HepG2 (cell line): ENCODE data around the gene TMEM59. TPM values are rescaled to one million over a fixed set of nuclear protein-coding genes. Genes with fewer than 3 reads are reported as not detected.

Experiments used
- ATAC-seq: fragments of 200-7000 bp; cut with Tn5 transposase; 3 replicates; pipeline ENCODE4 v1.9.1; 2020; ENCODE audit warnings: mild to moderate bottlenecking, moderate library complexity
- BruUV-seq: library from RNA; stranded (reverse); fragments of 400-500 nt; replicated peaks from 2 replicates; lab custom pipeline; 2021; lab: Mats Ljungman, UMichigan
- CTCF ChIA-PET: fragments of 300-600 bp; formaldehyde crosslinking; extraction: SDS; loops from one replicate; lab custom pipeline; 2021; ENCODE audit warnings: low total read pairs, inconsistent platforms, low intra/inter-chr PET ratio; lab: Yijun Ruan, JAX
- POLR2A ChIA-PET: fragments of 350-600 bp; sonication (Branson Sonifier 250); formaldehyde crosslinking; loops from one replicate; lab custom pipeline; 2020; ENCODE audit warnings: antibody characterized with exemption, inconsistent platforms; lab: Yijun Ruan, JAX
- DNase-seq: peaks from one replicate; pipeline ENCODE4 v3.0.0-alpha.2; 2015; ENCODE audit warnings: low spot score
- FAIRE-seq: peaks from 3 replicates; lab custom pipeline; 2011; peaks lifted over from hg19 to GRCh38; lab: Jason Lieb, UNC
- H2AFZ ChIP-seq: one replicate; pipeline ENCODE4 v1.6.1; 2011; ENCODE audit warnings: low read length, inconsistent platforms
- H3K27ac ChIP-seq: fragments of 300-600 bp; 3 replicates; pipeline ENCODE4 v1.8.0; 2011; ENCODE audit warnings: mixed run types, mild to moderate bottlenecking, mixed read lengths, low read length, inconsistent platforms; ENCODE audit not compliant: insufficient read depth; ENCODE audit errors: extremely low read length
- H3K27me3 ChIP-seq, 2 experiments: fragments of 200-600 bp in 1 of 2; 2 replicates in 1 of 2; 3 replicates in 1 of 2; pipeline versions ENCODE4 v1.6.0 to v1.8.0; 2011; ENCODE audit warnings: low read length in 2 of 2, mild to moderate bottlenecking in 2 of 2, moderate library complexity in 2 of 2, inconsistent platforms in 1 of 2; ENCODE audit not compliant: insufficient read depth in 2 of 2, control insufficient read depth in 1 of 2
- H3K36me3 ChIP-seq, 2 experiments: fragments of 200-600 bp in 1 of 2; replicated peaks in 1 of 2; 2 replicates in 1 of 2; 3 replicates in 1 of 2; pipeline versions ENCODE4 v1.5.1 to v1.8.0; 2011; ENCODE audit warnings: low read length in 2 of 2, inconsistent platforms in 1 of 2; ENCODE audit not compliant: insufficient read depth in 2 of 2, control insufficient read depth in 1 of 2
- H3K4me1 ChIP-seq: 2 replicates; pipeline ENCODE4 v1.5.1; 2012; ENCODE audit warnings: low read length, inconsistent platforms; ENCODE audit not compliant: insufficient read depth
- H3K4me2 ChIP-seq: 2 replicates; pipeline ENCODE4 v1.6.0; 2011; ENCODE audit warnings: low read depth, low read length, inconsistent platforms
- H3K4me3 ChIP-seq, 3 experiments: fragments of 200-600 bp in 1 of 3; sonication (generic), shearing (Covaris generic) in 1 of 3; replicated peaks in 1 of 3; 2 replicates each; pipeline ENCODE4 v1.5.1; 2011 to 2016; ENCODE audit warnings: low read length in 3 of 3, inconsistent platforms in 2 of 3, low read depth in 2 of 3, mild to moderate bottlenecking in 2 of 3, control low read depth in 1 of 3, mixed read lengths in 1 of 3; ENCODE audit not compliant: insufficient read depth in 1 of 3
- H3K79me2 ChIP-seq: one replicate; pipeline ENCODE4 v1.6.1; 2011; ENCODE audit warnings: low read length, inconsistent platforms; ENCODE audit not compliant: insufficient read depth
- H3K9ac ChIP-seq: 2 replicates; pipeline ENCODE4 v1.6.0; 2011; ENCODE audit warnings: mild to moderate bottlenecking, low read depth, low read length, inconsistent platforms; ENCODE audit not compliant: insufficient read depth
- H3K9me3 ChIP-seq: 2 replicates; pipeline ENCODE4 v1.5.1; 2012; ENCODE audit warnings: mild to moderate bottlenecking, low read length
- H4K20me1 ChIP-seq: 2 replicates; pipeline ENCODE4 v1.6.0; 2011; ENCODE audit warnings: inconsistent platforms, mild to moderate bottlenecking, low read length, moderate library complexity; ENCODE audit not compliant: insufficient read depth
- RAD21 ChIP-seq: fragments of 450-650 bp; formaldehyde crosslinking; IDR thresholded peaks from 2 replicates; pipeline ENCODE4 v1.5.0; 2020; ENCODE audit warnings: mild to moderate bottlenecking
- TMF1 ChIP-seq: sonication (generic); formaldehyde crosslinking; IDR thresholded peaks from 2 replicates; pipeline ENCODE4 v1.8.1; 2022; ENCODE audit warnings: low read depth, missing genetic modification reagents
- ZNF382 ChIP-seq: sonication (generic); formaldehyde crosslinking; IDR thresholded peaks from 2 replicates; pipeline ENCODE4 v1.5.0; 2020; ENCODE audit warnings: missing genetic modification reagents, mild to moderate bottlenecking, borderline replicate concordance
- ZNF550 ChIP-seq: sonication (generic); formaldehyde crosslinking; IDR thresholded peaks from 2 replicates; pipeline ENCODE4 v1.4.0; 2020; ENCODE audit warnings: mild to moderate bottlenecking, missing genetic modification reagents, borderline replicate concordance
- ZNF788 ChIP-seq: sonication (generic); formaldehyde crosslinking; IDR thresholded peaks from 2 replicates; pipeline ENCODE4 v1.5.0; 2020; ENCODE audit warnings: mild to moderate bottlenecking, missing genetic modification reagents, borderline replicate concordance
- ZSCAN29 ChIP-seq: sonication (generic); formaldehyde crosslinking; conservative IDR thresholded peaks from 2 replicates; pipeline ENCODE4 v1.4.0; 2020; ENCODE audit warnings: mild to moderate bottlenecking, missing genetic modification reagents
- WGBS: methylation state at CpG from one replicate; pipeline ENCODE4 v1.1.6; 2017; ENCODE audit warnings: low lambda C conversion rate; 5-methylcytosine and 5-hydroxymethylcytosine counted together
- in situ Hi-C: cut with HindIII; loops from 2 replicates; pipeline ENCODE4 v1.10.0; 2017; ENCODE audit warnings: low pct_unique_long_range_greater_than_20kb; ENCODE audit not compliant: extremely low pct_ligation_motif_present
- intact Hi-C: fragments of 100-400 bp; cut with micrococcal nuclease; formaldehyde crosslinking; loops from one replicate; pipeline ENCODE4 v1.10.0; 2022; ENCODE audit not compliant: unreplicated experiment
- polyA plus RNA-seq, 8 experiments: library from polyadenylated mRNA; depleted of rRNA in 3 of 8; stranded (reverse) in 7 of 8; unstranded in 1 of 8; fragments of >200 nt; fragmentation: Illumina TruSeq in 4 of 8; extraction: Trizol in 4 of 8; gene quantifications; 2 replicates each; pipeline versions ENCODE4 v1.2.1 to v1.2.3, GENCODE V29; 2011 to 2016; ENCODE audit warnings: low read depth in 4 of 8, missing spikeins in 1 of 8, mixed read lengths in 1 of 8; ENCODE audit not compliant: insufficient read depth in 1 of 8
- total RNA-seq, 5 experiments: library from RNA; depleted of rRNA; stranded (reverse); fragments of >200 nt; fragmentation: Illumina TruSeq; extraction: Trizol; gene quantifications; 2 replicates each; pipeline ENCODE4 v1.2.3, GENCODE V29; 2016; ENCODE audit warnings: low read depth in 1 of 5
- TF ChIP-seq, protein P1 (sequence below): sonication (generic); formaldehyde crosslinking; IDR thresholded peaks from 2 replicates; pipeline ENCODE4 v1.4.0; 2020; ENCODE audit warnings: missing genetic modification reagents, borderline replicate concordance
- TF ChIP-seq, protein P2 (sequence below): sonication (generic); formaldehyde crosslinking; IDR thresholded peaks from 2 replicates; pipeline ENCODE4 v1.5.0; 2020; ENCODE audit warnings: missing genetic modification reagents

Gene TMEM59
- total and polyA plus RNA-seq, 2 of the 13 experiments (the other 11 are each of a cell fraction or from before 2014, with no cell fraction given), result 147 to 363 TPM

DNA sequence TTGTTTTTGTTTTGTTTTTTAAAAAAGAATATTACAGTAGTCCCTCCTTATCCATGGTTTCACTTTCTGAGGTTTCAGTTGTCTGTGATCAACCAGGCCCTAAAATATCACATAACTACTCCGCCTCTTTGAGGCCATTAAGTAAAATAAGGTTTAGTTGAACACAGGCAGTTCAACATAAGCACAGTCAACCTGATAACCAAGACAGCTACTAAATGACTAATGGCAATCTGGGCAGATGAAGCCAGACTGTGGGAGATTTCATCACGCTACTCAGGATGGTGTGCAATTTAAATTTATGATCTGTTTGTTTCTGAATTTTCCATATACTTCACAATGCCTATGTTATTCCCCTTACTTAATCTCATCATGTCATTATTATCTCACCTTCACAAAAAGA, 65.1 kb downstream of the TMEM59 start (continued):
- TF ChIP-seq, protein P1, sequence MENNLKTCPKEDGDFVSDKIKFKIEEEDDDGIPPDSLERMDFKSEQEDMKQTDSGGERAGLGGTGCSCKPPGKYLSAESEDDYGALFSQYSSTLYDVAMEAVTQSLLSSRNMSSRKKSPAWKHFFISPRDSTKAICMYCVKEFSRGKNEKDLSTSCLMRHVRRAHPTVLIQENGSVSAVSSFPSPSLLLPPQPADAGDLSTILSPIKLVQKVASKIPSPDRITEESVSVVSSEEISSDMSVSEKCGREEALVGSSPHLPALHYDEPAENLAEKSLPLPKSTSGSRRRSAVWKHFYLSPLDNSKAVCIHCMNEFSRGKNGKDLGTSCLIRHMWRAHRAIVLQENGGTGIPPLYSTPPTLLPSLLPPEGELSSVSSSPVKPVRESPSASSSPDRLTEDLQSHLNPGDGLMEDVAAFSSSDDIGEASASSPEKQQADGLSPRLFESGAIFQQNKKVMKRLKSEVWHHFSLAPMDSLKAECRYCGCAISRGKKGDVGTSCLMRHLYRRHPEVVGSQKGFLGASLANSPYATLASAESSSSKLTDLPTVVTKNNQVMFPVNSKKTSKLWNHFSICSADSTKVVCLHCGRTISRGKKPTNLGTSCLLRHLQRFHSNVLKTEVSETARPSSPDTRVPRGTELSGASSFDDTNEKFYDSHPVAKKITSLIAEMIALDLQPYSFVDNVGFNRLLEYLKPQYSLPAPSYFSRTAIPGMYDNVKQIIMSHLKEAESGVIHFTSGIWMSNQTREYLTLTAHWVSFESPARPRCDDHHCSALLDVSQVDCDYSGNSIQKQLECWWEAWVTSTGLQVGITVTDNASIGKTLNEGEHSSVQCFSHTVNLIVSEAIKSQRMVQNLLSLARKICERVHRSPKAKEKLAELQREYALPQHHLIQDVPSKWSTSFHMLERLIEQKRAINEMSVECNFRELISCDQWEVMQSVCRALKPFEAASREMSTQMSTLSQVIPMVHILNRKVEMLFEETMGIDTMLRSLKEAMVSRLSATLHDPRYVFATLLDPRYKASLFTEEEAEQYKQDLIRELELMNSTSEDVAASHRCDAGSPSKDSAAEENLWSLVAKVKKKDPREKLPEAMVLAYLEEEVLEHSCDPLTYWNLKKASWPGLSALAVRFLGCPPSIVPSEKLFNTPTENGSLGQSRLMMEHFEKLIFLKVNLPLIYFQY (CRISPR knock-in tag), result no peak

DNA sequence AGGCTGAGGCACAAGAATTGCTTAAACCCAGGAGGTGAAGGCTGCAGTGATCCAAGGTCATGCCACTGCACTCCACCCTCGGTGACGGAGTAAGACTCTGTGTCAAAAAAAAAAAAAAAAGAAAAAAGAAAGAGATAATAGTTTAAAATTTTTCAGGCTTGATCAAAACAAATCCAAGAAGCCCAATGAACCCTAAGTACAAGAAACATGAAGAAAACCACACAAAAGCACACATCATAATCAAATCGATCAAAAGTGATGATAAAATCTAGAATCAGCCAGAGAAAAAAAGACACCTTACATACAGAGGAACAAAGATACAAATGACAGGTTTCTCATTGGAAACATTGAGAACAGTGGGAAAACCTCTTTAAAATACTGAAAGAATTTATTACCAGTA, 66.5 kb downstream of the TMEM59 start:
- H3K79me2 ChIP-seq, result no peaks in the 10 kb centered on the region
- H3K27ac ChIP-seq, result no peak overlapping the region
- H3K36me3 ChIP-seq, result no peaks in the 10 kb centered on the region
- no peak overlapping the region for H3K4me2 ChIP-seq
- ATAC-seq, result no peak
- BruUV-seq, result no TSS peak
- in situ Hi-C loops (no loop called here), intact Hi-C loops (no loop called here)
- no peak for DNase-seq
- peaks cover 21% of the 10 kb centered on the region for H3K4me1 ChIP-seq
- 74% methylated on average over 3 of the region's 3 CpGs for WGBS
- no peaks in the 10 kb centered on the region for H3K27me3 ChIP-seq
- TF ChIP-seq ZNF382 (CRISPR knock-in tag), result no peak
- no peak for TF ChIP-seq ZNF788 (CRISPR knock-in tag)
- TF ChIP-seq RAD21 (CRISPR knock-in tag), result no peak
- TF ChIP-seq ZNF550 (CRISPR knock-in tag), result no peak
- TF ChIP-seq, protein P2, sequence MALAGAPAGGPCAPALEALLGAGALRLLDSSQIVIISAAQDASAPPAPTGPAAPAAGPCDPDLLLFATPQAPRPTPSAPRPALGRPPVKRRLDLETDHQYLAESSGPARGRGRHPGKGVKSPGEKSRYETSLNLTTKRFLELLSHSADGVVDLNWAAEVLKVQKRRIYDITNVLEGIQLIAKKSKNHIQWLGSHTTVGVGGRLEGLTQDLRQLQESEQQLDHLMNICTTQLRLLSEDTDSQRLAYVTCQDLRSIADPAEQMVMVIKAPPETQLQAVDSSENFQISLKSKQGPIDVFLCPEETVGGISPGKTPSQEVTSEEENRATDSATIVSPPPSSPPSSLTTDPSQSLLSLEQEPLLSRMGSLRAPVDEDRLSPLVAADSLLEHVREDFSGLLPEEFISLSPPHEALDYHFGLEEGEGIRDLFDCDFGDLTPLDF (CRISPR knock-in tag), result no peak
- TF ChIP-seq TMF1 (CRISPR knock-in tag), result no peak
- no peak for TF ChIP-seq ZSCAN29 (CRISPR knock-in tag)
- no peak overlapping the region for H3K4me3 ChIP-seq
- no peaks in the 10 kb centered on the region for H4K20me1 ChIP-seq
- H3K9ac ChIP-seq, result no peak overlapping the region
- no peak for FAIRE-seq
- H2AFZ ChIP-seq, result no peak overlapping the region
- no peaks in the 10 kb centered on the region for H3K9me3 ChIP-seq
- ChIA-PET POLR2A (no interaction called here), CTCF (no interaction called here)
